Measurements from ENCODE around the gene HOXC10. TPM values are rescaled to one million over a fixed set of nuclear protein-coding genes. Genes with fewer than 3 reads are reported as not detected.

The HOXC10 gene
- total and polyA plus RNA-seq, 2 of the 8 experiments (the other 6 are each of a cell fraction or from before 2014, with no cell fraction given): not detected

DNA sequence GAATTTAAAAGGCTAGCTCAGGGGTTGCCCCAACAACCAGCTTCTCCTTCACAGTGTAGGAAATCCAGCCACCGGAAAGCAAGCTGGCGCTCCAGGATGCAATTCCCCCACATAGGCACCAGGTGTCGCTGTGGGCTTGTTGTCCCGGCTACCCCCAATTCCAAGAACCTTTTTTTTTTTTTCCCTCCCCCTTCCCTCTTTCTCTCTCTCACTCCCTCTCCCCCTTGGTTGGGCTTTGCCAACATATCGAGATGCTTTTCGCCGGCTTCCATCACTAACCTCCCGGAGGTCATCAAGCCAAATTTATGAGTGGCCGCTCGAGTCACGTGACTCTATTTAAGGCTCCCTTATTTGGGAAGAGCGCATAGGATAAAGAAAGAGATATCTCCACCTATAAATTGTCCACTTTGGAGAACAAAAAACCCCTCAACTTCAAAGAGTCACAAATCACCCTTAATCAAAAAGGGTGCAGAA is 47.7 kb downstream of the HOXC10 start, which contains the start of gene HOXC5 (continued):
- no peak for TF ChIP-seq CHD2 (IDR thresholded peaks at IDR 0.05; ENCODE audit: low read length)
- no peak for TF ChIP-seq POLR2AphosphoS5 (IDR thresholded peaks at IDR 0.05; ENCODE audit: low read depth, low read length)
- peak; percentile 70 for TF ChIP-seq SP1 (IDR thresholded peaks at IDR 0.05; ENCODE audit: low read depth, low read length)
- peak; percentile 96 to 97 for TF ChIP-seq RAD21 (IDR thresholded peaks at IDR 0.05 in 1 of 2, conservative IDR thresholded peaks at IDR 0.05 in 1 of 2; ENCODE audit: low read depth in 2 of 2, low read length in 2 of 2)
- TF ChIP-seq, protein P1, sequence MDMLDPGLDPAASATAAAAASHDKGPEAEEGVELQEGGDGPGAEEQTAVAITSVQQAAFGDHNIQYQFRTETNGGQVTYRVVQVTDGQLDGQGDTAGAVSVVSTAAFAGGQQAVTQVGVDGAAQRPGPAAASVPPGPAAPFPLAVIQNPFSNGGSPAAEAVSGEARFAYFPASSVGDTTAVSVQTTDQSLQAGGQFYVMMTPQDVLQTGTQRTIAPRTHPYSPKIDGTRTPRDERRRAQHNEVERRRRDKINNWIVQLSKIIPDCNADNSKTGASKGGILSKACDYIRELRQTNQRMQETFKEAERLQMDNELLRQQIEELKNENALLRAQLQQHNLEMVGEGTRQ (IDR thresholded peaks at IDR 0.05; ENCODE audit: low read length): peak; percentile 57; the same call in 1 of the 2 replicates
- TF ChIP-seq SP2 (IDR thresholded peaks at IDR 0.05; ENCODE audit: low read length): no peak
- peak; percentile 33; the same call in 1 of the 2 replicates for TF ChIP-seq CEBPB (IDR thresholded peaks at IDR 0.05; ENCODE audit: low read depth, low read length)
- TF ChIP-seq EZH2 (IDR thresholded peaks at IDR 0.05; ENCODE audit: low read depth, low read length, severe bottlenecking): no peak
- TF ChIP-seq CTBP2 (IDR thresholded peaks at IDR 0.05; ENCODE audit: borderline replicate concordance, insufficient read depth, insufficient read length, low read length): no peak
- peak; percentile 40; the same call in 1 of the 2 replicates for TF ChIP-seq EGR1 (IDR thresholded peaks at IDR 0.05; ENCODE audit: borderline replicate concordance, low read depth, low read length)
- TF ChIP-seq SIN3A (conservative IDR thresholded peaks at IDR 0.05 in 1 of 2, IDR thresholded peaks at IDR 0.05 in 1 of 2; ENCODE audit: low read depth in 1 of 2, low read length in 2 of 2): 0 out of 4 replicates have a peak, but pooled peaks of 1 of the 2 experiments have one; percentile 46
- no peak for TF ChIP-seq TAF1 (IDR thresholded peaks at IDR 0.05; ENCODE audit: low read depth, low read length)
